Measurements from ENCODE around the gene KCNAB1.

The KCNAB1 gene

DNA sequence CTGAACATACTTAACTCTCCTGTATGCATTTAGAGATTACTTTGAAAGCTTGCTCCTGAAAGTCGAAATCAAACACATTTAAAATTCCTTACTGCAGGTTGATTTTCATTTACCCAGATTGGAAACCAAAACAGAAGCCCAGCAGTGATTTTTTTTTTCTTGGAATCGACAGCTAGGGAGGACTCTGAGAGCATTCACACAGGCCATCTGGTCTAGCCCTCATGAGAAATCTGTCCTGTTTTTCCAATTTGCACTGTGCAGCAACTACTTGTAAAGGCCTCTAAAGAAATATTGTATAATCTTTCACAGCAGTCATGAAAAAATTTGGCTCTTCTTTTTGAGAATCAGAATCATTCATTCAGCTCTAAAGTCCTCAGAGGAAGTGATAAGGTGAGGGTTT, 179.2 kb downstream of the KCNAB1 start:
- H3K4me1 ChIP-seq (ENCODE audit: insufficient read depth, low read length, poor library complexity, severe bottlenecking), result no peaks in the 10 kb centered on the region
- H3K9ac ChIP-seq (ENCODE audit: low read depth, low read length, poor library complexity, severe bottlenecking), result no peak overlapping the region
- H3K4me3 ChIP-seq (ENCODE audit: low read length, poor library complexity, severe bottlenecking), result no peak overlapping the region
- H2AFZ ChIP-seq (ENCODE audit: low read length), result no peak overlapping the region
- no peaks in the 10 kb centered on the region for H4K20me1 ChIP-seq (ENCODE audit: insufficient read depth, low read length, poor library complexity, severe bottlenecking)
- no peaks in the 10 kb centered on the region for H3K27me3 ChIP-seq (ENCODE audit: insufficient read depth, low read length, poor library complexity, severe bottlenecking)
- H3K9me2 ChIP-seq (replicated peaks; ENCODE audit: low read depth, low read length), result no peaks in the 10 kb centered on the region
- no peak overlapping the region for H3K4me2 ChIP-seq (ENCODE audit: low read depth, low read length, poor library complexity, severe bottlenecking)
- H3K79me2 ChIP-seq (ENCODE audit: insufficient read depth, low read length), result no peaks in the 10 kb centered on the region
- H3K9me3 ChIP-seq (ENCODE audit: insufficient read depth, low read depth, low read length), result no peaks in the 10 kb centered on the region
- no peaks in the 10 kb centered on the region for H3F3A ChIP-seq (ENCODE audit: low read depth)
- H3K36me3 ChIP-seq (ENCODE audit: insufficient read depth, low read length), result no peaks in the 10 kb centered on the region
- TF ChIP-seq EZH2phosphoT487 (IDR thresholded peaks at IDR 0.05; ENCODE audit: borderline replicate concordance), result no peak
- TF ChIP-seq, protein P1, sequence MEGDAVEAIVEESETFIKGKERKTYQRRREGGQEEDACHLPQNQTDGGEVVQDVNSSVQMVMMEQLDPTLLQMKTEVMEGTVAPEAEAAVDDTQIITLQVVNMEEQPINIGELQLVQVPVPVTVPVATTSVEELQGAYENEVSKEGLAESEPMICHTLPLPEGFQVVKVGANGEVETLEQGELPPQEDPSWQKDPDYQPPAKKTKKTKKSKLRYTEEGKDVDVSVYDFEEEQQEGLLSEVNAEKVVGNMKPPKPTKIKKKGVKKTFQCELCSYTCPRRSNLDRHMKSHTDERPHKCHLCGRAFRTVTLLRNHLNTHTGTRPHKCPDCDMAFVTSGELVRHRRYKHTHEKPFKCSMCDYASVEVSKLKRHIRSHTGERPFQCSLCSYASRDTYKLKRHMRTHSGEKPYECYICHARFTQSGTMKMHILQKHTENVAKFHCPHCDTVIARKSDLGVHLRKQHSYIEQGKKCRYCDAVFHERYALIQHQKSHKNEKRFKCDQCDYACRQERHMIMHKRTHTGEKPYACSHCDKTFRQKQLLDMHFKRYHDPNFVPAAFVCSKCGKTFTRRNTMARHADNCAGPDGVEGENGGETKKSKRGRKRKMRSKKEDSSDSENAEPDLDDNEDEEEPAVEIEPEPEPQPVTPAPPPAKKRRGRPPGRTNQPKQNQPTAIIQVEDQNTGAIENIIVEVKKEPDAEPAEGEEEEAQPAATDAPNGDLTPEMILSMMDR (conservative IDR thresholded peaks at IDR 0.05; ENCODE audit: low read length), result no peak

DNA sequence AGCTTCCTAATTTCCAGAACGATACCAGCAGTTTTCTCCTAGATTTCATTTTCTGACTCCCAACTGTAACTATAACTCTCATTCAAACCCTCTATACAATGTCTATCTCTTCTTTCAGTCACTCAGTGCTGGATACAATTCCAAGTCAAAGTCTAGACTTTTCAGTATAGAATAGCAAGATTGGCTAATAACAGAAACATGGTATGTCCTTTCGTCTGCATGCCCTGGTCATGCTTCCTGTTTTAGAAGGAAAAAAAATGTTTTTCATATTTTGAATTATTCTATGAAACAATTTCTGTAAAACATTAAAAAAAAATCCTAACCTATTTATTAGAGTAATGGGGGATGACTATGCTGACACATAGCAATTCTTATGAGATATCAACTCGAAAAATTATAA, 180.0 kb downstream of the KCNAB1 start:
- Histone ChIP-seq H3K36me3 (ENCODE audit: insufficient read depth, low read length) (no peaks in the 10 kb centered on the region), H3K79me2 (ENCODE audit: insufficient read depth, low read length) (no peaks in the 10 kb centered on the region), H3K4me1 (ENCODE audit: insufficient read depth, low read length, poor library complexity, severe bottlenecking) (no peaks in the 10 kb centered on the region), H3K9me3 (ENCODE audit: insufficient read depth, low read depth, low read length) (no peaks in the 10 kb centered on the region), H3K4me3 (ENCODE audit: low read length, poor library complexity, severe bottlenecking) (no peak overlapping the region), H3K9ac (ENCODE audit: low read depth, low read length, poor library complexity, severe bottlenecking) (no peak overlapping the region), H3K4me2 (ENCODE audit: low read depth, low read length, poor library complexity, severe bottlenecking) (no peak overlapping the region), H3K9me2 (replicated peaks; ENCODE audit: low read depth, low read length) (no peaks in the 10 kb centered on the region), H3F3A (ENCODE audit: low read depth) (no peaks in the 10 kb centered on the region), H4K20me1 (ENCODE audit: insufficient read depth, low read length, poor library complexity, severe bottlenecking) (no peaks in the 10 kb centered on the region), H3K27me3 (ENCODE audit: insufficient read depth, low read length, poor library complexity, severe bottlenecking) (no peaks in the 10 kb centered on the region), H2AFZ (ENCODE audit: low read length) (no peak overlapping the region)
- no peak for TF ChIP-seq EZH2phosphoT487 (IDR thresholded peaks at IDR 0.05; ENCODE audit: borderline replicate concordance)
- TF ChIP-seq, protein P1 (conservative IDR thresholded peaks at IDR 0.05; ENCODE audit: low read length), result no peak

DNA sequence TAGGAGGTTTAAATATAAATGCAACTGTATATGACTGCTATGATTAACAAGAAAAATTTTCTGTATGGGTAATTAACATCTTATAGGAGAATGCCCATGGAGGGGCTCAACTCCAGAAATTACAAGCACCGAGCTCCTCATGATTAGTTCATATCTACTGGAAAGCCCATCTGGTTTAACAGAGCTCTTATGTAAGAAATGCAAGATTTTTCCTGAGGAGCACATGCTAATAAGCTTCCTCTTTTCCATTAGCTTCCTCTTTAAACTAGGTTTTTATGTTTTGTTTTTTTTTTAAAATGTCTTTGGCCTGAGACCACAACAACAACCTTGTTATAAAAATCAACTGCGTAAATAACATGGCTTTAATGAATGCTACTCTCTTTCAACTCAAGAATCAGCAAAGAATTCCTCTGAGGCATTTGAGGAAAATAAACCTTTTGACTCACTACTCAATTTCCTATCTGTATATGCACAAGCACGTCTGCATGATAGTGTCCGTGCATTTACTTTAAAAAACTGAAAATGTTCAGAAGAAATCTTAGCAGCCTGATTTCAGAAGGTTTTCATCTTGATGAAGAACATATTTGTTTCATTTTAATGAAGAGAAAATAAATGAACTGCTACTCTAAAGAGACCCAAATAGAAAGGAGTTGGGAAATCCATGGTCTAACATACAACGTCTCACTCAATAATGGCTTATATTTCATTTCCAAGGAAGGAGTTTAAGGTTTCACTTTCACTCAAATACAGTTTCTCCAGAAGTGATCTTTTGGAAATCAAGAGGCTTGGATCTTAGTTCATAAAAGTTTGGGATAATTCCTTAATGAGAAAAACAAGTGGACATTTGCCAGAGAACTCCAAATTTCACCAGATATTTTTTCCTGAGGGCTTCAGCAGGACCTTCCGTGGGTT, 180.8 kb downstream of the KCNAB1 start:
- H3K4me1 ChIP-seq (ENCODE audit: insufficient read depth, low read length, poor library complexity, severe bottlenecking), result no peaks in the 10 kb centered on the region
- H4K20me1 ChIP-seq (ENCODE audit: insufficient read depth, low read length, poor library complexity, severe bottlenecking), result no peaks in the 10 kb centered on the region
- no peak overlapping the region for H3K4me2 ChIP-seq (ENCODE audit: low read depth, low read length, poor library complexity, severe bottlenecking)
- H3K4me3 ChIP-seq (ENCODE audit: low read length, poor library complexity, severe bottlenecking), result no peak overlapping the region
- 0 out of 2 replicates have a peak overlapping the region, but pooled peaks have one; percentile 0 for H2AFZ ChIP-seq (ENCODE audit: low read length)
- no peaks in the 10 kb centered on the region for H3K36me3 ChIP-seq (ENCODE audit: insufficient read depth, low read length)
- no peaks in the 10 kb centered on the region for H3F3A ChIP-seq (ENCODE audit: low read depth)
- H3K9me3 ChIP-seq (ENCODE audit: insufficient read depth, low read depth, low read length), result no peaks in the 10 kb centered on the region
- no peak for TF ChIP-seq EZH2phosphoT487 (IDR thresholded peaks at IDR 0.05; ENCODE audit: borderline replicate concordance)
- TF ChIP-seq, protein P1 (conservative IDR thresholded peaks at IDR 0.05; ENCODE audit: low read length), result no peak
- H3K79me2 ChIP-seq (ENCODE audit: insufficient read depth, low read length), result no peaks in the 10 kb centered on the region
- H3K9ac ChIP-seq (ENCODE audit: low read depth, low read length, poor library complexity, severe bottlenecking), result no peak overlapping the region
- no peaks in the 10 kb centered on the region for H3K27me3 ChIP-seq (ENCODE audit: insufficient read depth, low read length, poor library complexity, severe bottlenecking)
- H3K9me2 ChIP-seq (replicated peaks; ENCODE audit: low read depth, low read length), result no peaks in the 10 kb centered on the region

Data from Loucy (cell line).